IMR-90 (cell line): ENCODE results near the gene LOXL4. TPM values are rescaled to one million over a fixed set of nuclear protein-coding genes. Genes with fewer than 3 reads are reported as not detected.

ENCODE experiments used
- ATAC-seq: fragments of 200-7000 bp; cut with Tn5 transposase; 2 replicates; pipeline ENCODE4 v1.9.1; 2020; ENCODE audit warnings: low read depth, mild to moderate bottlenecking, moderate library complexity
- BruUV-seq: library from RNA; stranded (reverse); fragments of 400-500 nt; replicated peaks from 2 replicates; lab custom pipeline; 2021; lab: Mats Ljungman, UMichigan
- CTCF ChIA-PET: fragments of 300-600 bp; formaldehyde crosslinking; extraction: SDS; loops from one replicate; lab custom pipeline; 2021; ENCODE audit warnings: antibody characterized with exemption; lab: Yijun Ruan, JAX
- POLR2A ChIA-PET: fragments of 300-600 bp; sonication (Branson Sonifier 250); formaldehyde crosslinking; loops from one replicate; lab custom pipeline; 2022; ENCODE audit warnings: antibody characterized with exemption; ENCODE audit not compliant: unreplicated experiment; lab: Charles Lee
- DNase-seq: peaks from one replicate; pipeline ENCODE4 v3.0.0; 2013
- H2AFZ ChIP-seq: replicated peaks from 2 replicates; pipeline ENCODE3; 2013; ENCODE audit warnings: low read length, mild to moderate bottlenecking; ENCODE audit not compliant: poor library complexity
- H2AK5ac ChIP-seq: 2 replicates; pipeline ENCODE4 v1.6.1; 2013; ENCODE audit warnings: low read depth, low read length, inconsistent platforms
- H2AK9ac ChIP-seq: replicated peaks from 2 replicates; pipeline ENCODE3; 2013; ENCODE audit warnings: mild to moderate bottlenecking, low read depth, low read length, moderate library complexity; ENCODE audit not compliant: poor library complexity
- H2BK120ac ChIP-seq: 2 replicates; pipeline ENCODE4 v1.6.1; 2013; ENCODE audit warnings: low read depth, low read length, inconsistent platforms
- H2BK15ac ChIP-seq: 3 replicates; pipeline ENCODE4 v1.6.1; 2013; ENCODE audit warnings: low read depth, low read length, inconsistent platforms
- H2BK20ac ChIP-seq: 2 replicates; pipeline ENCODE4 v1.6.1; 2013; ENCODE audit warnings: low read depth, mild to moderate bottlenecking, inconsistent platforms, low read length, moderate library complexity
- H2BK5ac ChIP-seq: 2 replicates; pipeline ENCODE4 v1.6.1; 2013; ENCODE audit warnings: mild to moderate bottlenecking, low read depth, low read length, inconsistent platforms; ENCODE audit not compliant: poor library complexity, severe bottlenecking
- H3K14ac ChIP-seq: replicated peaks from 2 replicates; pipeline ENCODE4 v1.6.1; 2013; ENCODE audit warnings: low read depth, low read length, inconsistent platforms
- H3K18ac ChIP-seq: 2 replicates; pipeline ENCODE4 v1.6.1; 2013; ENCODE audit warnings: low read depth, low read length, control low read depth
- H3K23ac ChIP-seq: 2 replicates; pipeline ENCODE4 v1.6.1; 2013; ENCODE audit warnings: low read depth, low read length, inconsistent platforms
- H3K27ac ChIP-seq: 2 replicates; pipeline ENCODE4 v1.5.1; 2013; ENCODE audit warnings: mild to moderate bottlenecking, control low read depth, low read length; ENCODE audit not compliant: insufficient read depth
- H3K27me3 ChIP-seq: 2 replicates; pipeline ENCODE4 v1.6.1; 2013; ENCODE audit warnings: low read length; ENCODE audit not compliant: control insufficient read depth, insufficient read depth
- H3K36me3 ChIP-seq: 2 replicates; pipeline ENCODE4 v1.6.1; 2013; ENCODE audit warnings: low read length, mixed read lengths; ENCODE audit not compliant: control insufficient read depth, insufficient read depth
- H3K4ac ChIP-seq: 2 replicates; pipeline ENCODE4 v1.6.1; 2013; ENCODE audit warnings: low read depth, low read length, inconsistent platforms
- H3K4me1 ChIP-seq: 2 replicates; pipeline ENCODE4 v1.6.1; 2013; ENCODE audit warnings: low read length, mixed read lengths; ENCODE audit not compliant: control insufficient read depth, insufficient read depth
- H3K4me2 ChIP-seq: 2 replicates; pipeline ENCODE4 v1.6.1; 2013; ENCODE audit warnings: low read depth, mild to moderate bottlenecking, control low read depth, low read length, moderate library complexity
- H3K4me3 ChIP-seq: 2 replicates; pipeline ENCODE4 v1.5.1; 2013; ENCODE audit warnings: low read depth, mild to moderate bottlenecking, control low read depth, low read length, moderate library complexity; ENCODE audit not compliant: insufficient read depth
- H3K56ac ChIP-seq: 2 replicates; pipeline ENCODE4 v1.6.1; 2013; ENCODE audit warnings: low read length, inconsistent platforms; ENCODE audit not compliant: insufficient read depth; ENCODE audit errors: extremely low read depth
- H3K79me1 ChIP-seq, 2 experiments: 2 replicates each; pipeline ENCODE4 v1.6.1; 2013; ENCODE audit warnings: low read length in 2 of 2, inconsistent platforms in 1 of 2, low read depth in 1 of 2
- H3K9ac ChIP-seq: 2 replicates; pipeline ENCODE4 v1.6.1; 2013; ENCODE audit warnings: low read depth, low read length, control low read depth
- H3K9me1 ChIP-seq: 2 replicates; pipeline ENCODE4 v1.6.1; 2013; ENCODE audit warnings: low read length, inconsistent platforms; ENCODE audit not compliant: insufficient read depth
- H3K9me3 ChIP-seq: 2 replicates; pipeline ENCODE4 v1.6.1; 2013; ENCODE audit warnings: low read length; ENCODE audit not compliant: control insufficient read depth, insufficient read depth
- H4K20me1 ChIP-seq: 2 replicates; pipeline ENCODE4 v1.6.1; 2013; ENCODE audit warnings: low read length, inconsistent platforms; ENCODE audit not compliant: insufficient read depth
- H4K5ac ChIP-seq: 2 replicates; pipeline ENCODE4 v1.6.1; 2013; ENCODE audit warnings: mild to moderate bottlenecking, low read depth, low read length, control low read depth
- H4K8ac ChIP-seq, 2 experiments: 2 replicates each; pipeline ENCODE4 v1.6.1; 2013; ENCODE audit warnings: low read depth in 2 of 2, low read length in 2 of 2, control low read depth in 1 of 2, inconsistent platforms in 1 of 2
- H4K91ac ChIP-seq: 2 replicates; pipeline ENCODE4 v1.6.1; 2013; ENCODE audit warnings: low read depth, low read length, inconsistent platforms; ENCODE audit not compliant: insufficient read depth
- MAZ ChIP-seq: IDR thresholded peaks from 2 replicates; pipeline ENCODE4 v1.6.1; 2012; ENCODE audit warnings: low read depth, mild to moderate bottlenecking, low read length, improper control_type of control experiment, moderate library complexity, borderline replicate concordance
- RFX5 ChIP-seq: IDR thresholded peaks from 2 replicates; pipeline ENCODE4 v1.8.0; 2012; ENCODE audit warnings: low read depth, mild to moderate bottlenecking, low read length, moderate library complexity
- WGBS, 2 experiments: methylation state at CpG; one replicate each; pipeline versions ENCODE4 v1.1.5 to v1.1.7; 2013; ENCODE audit warnings: missing lambda C conversion rate in 2 of 2; ENCODE audit not compliant: insufficient read length in 1 of 2; ENCODE audit errors: extremely low coverage in 2 of 2; 5-methylcytosine and 5-hydroxymethylcytosine counted together
- dilution Hi-C: fragments of 300-500 bp; cut with HindIII; formaldehyde crosslinking; loops from one replicate; pipeline ENCODE4 v1.14.3; 2018; ENCODE audit warnings: low sequenced_read_pairs; ENCODE audit not compliant: unreplicated experiment
- in situ Hi-C: fragments of 300-500 bp; cut with MboI; formaldehyde crosslinking; loops from 3 replicates; pipeline ENCODE4 v1.14.3; 2019; ENCODE audit warnings: low sequenced_read_pairs, inconsistent platforms, mixed read lengths
- intact Hi-C: fragments of 100-400 bp; cut with micrococcal nuclease; formaldehyde crosslinking; loops from 2 replicates; pipeline ENCODE4 v1.10.0; 2022
- polyA plus RNA-seq, 3 experiments: library from polyadenylated mRNA; depleted of rRNA; stranded (reverse); fragments of >200 nt; gene quantifications; 2 replicates each; pipeline ENCODE4 v1.2.3, GENCODE V29; 2012; ENCODE audit warnings: low replicate concordance in 1 of 3
- total RNA-seq: library from RNA; depleted of rRNA; stranded (reverse); fragments of >200 nt; gene quantifications from 2 replicates; pipeline ENCODE4 v1.2.3, GENCODE V29; 2012
- TF ChIP-seq, protein P1 (sequence below): fragments of 150-350 bp; IDR thresholded peaks from 2 replicates; pipeline ENCODE4 v1.6.1; 2017; ENCODE audit warnings: mild to moderate bottlenecking, antibody characterized with exemption, low read length, low read depth

LOXL4 gene
- total and polyA plus RNA-seq, 2 of the 4 experiments (the other 2 are of a cell fraction), result 20.8 to 26.7 TPM

DNA sequence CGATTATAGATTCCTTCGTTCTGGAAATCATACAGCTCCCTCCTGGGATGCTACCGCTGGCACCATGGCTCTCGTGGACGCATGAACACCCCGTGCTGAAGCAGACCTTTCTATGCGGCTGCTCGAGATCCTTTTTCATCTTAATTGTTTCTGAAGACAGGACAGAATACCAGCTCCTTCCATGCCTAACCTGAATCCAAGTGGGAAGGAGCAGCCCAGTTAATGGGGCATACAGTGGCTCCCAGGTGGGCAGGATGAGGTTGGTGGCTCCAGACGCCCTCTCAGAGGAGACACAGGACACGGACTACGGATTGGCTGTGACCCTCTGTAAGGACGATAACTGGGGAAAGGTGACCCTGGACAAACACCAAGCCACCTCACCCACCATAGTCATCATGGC lies 18.4 kb upstream of the LOXL4 start:
- intact Hi-C loops (no loop called here), dilution Hi-C loops (no loop called here), in situ Hi-C loops (no loop called here)
- no peak overlapping the region for H3K14ac ChIP-seq
- no peak overlapping the region for H4K91ac ChIP-seq
- H3K9ac ChIP-seq, result no peak overlapping the region
- BruUV-seq, result no TSS peak
- no peak overlapping the region for H3K27ac ChIP-seq
- WGBS, 2 experiments, result 83% methylated on average over 5 of the region's 12 CpGs; no CpG with 5 or more reads in 1 of the 2 experiments
- H2BK120ac ChIP-seq, result no peak overlapping the region
- ChIA-PET CTCF (no interaction called here), POLR2A (no interaction called here)
- H3K36me3 ChIP-seq, result no peaks in the 10 kb centered on the region
- H3K9me1 ChIP-seq, result no peaks in the 10 kb centered on the region; the same call in 1 of the 2 replicates
- no peak overlapping the region for H2AFZ ChIP-seq
- DNase-seq, result no peak
- H3K27me3 ChIP-seq, result peaks cover 52% of the 10 kb centered on the region
- no peaks in the 10 kb centered on the region; the same call in 1 of the 2 replicates for H3K9me3 ChIP-seq
- no peak for ATAC-seq
- H2AK5ac ChIP-seq, result no peak overlapping the region
- no peak overlapping the region for H2BK20ac ChIP-seq
- no peak overlapping the region for H2AK9ac ChIP-seq
- no peak overlapping the region for H2BK5ac ChIP-seq
- TF ChIP-seq MAZ, result no peak
- no peak for TF ChIP-seq RFX5
- TF ChIP-seq, protein P1, sequence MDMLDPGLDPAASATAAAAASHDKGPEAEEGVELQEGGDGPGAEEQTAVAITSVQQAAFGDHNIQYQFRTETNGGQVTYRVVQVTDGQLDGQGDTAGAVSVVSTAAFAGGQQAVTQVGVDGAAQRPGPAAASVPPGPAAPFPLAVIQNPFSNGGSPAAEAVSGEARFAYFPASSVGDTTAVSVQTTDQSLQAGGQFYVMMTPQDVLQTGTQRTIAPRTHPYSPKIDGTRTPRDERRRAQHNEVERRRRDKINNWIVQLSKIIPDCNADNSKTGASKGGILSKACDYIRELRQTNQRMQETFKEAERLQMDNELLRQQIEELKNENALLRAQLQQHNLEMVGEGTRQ, result no peak
- no peak overlapping the region for H3K23ac ChIP-seq
- H3K4ac ChIP-seq, result no peak overlapping the region
- H4K5ac ChIP-seq, result no peak overlapping the region
- H3K79me1 ChIP-seq, result no peaks in the 10 kb centered on the region
- H3K4me2 ChIP-seq, result no peak overlapping the region
- no peak overlapping the region for H3K4me3 ChIP-seq
- H4K20me1 ChIP-seq, result no peaks in the 10 kb centered on the region
- H2BK15ac ChIP-seq, result no peak overlapping the region
- H3K18ac ChIP-seq, result no peak overlapping the region
- no peaks in the 10 kb centered on the region for H3K4me1 ChIP-seq
- H4K8ac ChIP-seq, result no peak overlapping the region
- no peak overlapping the region for H3K56ac ChIP-seq
